HG03196 (cell line): Measurements from ENCODE around the gene SHISA9.

Source experiments
- ATAC-seq: cut with Tn5 transposase; IDR thresholded peaks from one replicate; pipeline ENCODE4 v1.9.1; 2021; ENCODE audit not compliant: unreplicated experiment

Gene SHISA9

DNA sequence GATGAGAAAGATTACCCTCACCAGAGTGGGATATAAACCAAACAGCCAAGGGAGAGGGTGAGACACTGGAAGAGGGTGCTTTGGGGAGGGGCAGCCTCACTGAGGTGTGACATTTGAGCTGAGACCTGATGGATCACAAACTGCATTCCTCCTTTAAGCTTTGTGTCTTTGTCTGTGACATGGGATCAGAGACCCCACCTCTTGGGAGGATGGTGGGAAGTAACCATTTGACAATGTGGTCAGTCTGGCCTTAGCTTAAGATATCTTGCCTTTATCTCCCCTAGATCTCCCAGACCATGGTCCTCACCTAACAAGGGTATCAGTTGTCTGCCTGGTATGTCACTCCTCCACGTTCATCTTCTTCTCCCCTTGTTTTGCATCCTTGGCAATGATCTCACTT is 163.4 kb downstream of the SHISA9 start:
- no peak for ATAC-seq

DNA sequence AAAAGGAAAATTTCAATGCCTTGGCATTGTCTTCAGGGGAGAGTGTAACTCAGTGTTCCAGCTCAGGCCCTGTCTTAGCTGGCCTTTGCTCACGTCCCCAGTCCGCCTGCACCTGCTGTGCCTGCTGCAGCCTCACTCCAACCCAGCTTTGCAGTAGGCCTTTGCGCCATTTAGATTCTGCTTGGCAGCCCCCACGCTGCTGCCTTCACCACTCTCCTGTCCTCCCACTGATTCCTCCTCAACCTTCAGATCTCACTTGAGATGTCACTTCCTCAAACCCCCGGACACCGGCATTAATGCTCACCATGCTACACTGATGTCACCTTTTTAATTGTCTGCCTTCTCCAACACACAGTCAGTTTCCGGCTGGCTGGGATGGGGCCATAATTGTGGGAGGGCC is 166.2 kb downstream of the SHISA9 start:
- ATAC-seq = no peak

GRCh38 chr16:13068912-13069583 is 167.7 kb downstream of the SHISA9 start:
- ATAC-seq = no peak

- ATAC-seq = no peak
These were observed 168.9 kb downstream of the SHISA9 start for GRCh38 chr16:13070268-13070667.

DNA sequence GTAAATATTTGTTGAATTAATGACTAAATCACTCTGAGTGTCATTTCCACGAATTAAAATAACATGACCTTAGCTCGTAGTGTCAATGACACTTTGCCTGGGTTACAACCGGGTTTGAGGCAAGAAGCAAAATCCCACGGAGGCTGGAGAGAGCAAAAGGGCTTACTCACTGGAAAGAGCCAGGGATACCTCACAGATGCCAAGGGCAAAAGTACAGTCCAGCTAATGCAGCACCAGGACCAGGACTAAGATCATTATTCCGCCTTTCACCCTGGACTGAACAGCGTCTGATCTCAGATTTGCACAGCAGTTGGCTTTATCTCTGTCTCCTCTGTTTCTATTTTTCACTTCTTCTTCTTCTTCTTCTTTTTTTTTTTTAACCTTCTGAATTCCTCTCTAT is 175.5 kb downstream of the SHISA9 start:
- no peak for ATAC-seq

DNA sequence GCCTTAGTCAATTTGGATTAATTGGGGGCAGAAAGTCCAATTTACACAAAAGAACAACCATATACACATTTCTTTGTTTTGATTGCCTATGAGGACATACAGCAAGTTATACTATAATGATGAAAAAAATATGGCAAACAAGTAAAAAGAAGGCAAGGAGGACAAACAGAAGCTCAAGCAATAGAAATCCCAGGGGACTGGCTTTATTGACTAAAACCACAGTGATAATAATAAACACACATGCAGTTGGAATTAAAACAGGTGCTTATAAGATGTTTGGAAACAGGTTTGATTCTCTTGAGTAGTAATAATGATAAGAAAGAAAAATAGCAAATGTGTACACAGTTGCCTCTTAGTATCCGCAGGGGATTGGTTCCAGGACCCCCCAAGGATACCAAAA is 176.4 kb downstream of the SHISA9 start:
- no peak for ATAC-seq

GRCh38 chr16:13080531-13080930 is 179.1 kb downstream of the SHISA9 start:
- ATAC-seq = no peak

DNA sequence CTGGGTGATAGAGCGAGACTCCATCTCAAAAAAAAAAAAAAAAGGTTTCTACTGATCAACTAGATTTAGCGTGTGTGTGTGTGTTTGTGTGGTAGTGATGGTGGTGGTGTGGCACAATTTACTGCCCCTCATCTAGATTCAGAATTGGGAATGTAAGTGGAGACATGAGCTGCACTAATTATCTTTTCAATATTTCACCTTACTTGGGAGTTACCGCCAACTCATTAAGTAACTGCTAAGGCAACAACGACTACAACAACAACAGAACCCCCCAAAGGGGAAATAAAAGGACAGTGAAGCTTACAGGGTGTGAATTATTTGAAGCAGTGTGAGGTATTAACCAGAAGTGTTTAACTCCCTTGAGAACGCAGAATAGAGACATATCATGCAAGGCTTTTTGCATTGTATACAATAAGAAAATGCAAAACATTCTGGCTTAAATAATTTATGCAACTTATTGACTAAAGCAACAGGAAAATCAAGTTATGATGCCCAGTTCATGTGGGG is 180.5 kb downstream of the SHISA9 start:
- no peak for ATAC-seq

DNA sequence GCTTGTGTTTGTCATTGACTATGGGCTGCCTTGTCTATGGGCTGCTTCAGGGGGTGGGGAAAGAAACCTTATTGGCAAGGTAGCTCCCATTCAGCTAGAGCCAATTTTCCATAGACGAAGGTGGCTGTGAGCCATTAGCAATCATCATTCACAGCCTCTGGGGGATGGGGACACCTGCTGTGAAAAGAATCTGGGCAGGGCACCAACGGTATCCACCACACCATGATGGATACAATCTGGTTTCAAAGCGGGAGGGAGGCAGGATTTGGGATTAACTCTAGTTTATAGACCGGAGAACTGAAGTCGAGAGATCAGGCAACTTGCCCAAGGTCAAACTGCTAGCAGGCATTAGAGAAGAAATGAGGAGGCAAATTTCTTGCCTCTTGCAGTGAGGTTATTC is 182.3 kb downstream of the SHISA9 start:
- no peak for ATAC-seq

- no peak for ATAC-seq
These were observed 182.9 kb downstream of the SHISA9 start for GRCh38 chr16:13084331-13084730.

- no peak for ATAC-seq
These were observed 192.3 kb downstream of the SHISA9 start for GRCh38 chr16:13093661-13094060.

GRCh38 chr16:13095061-13095460 is 193.7 kb downstream of the SHISA9 start:
- ATAC-seq = no peak

DNA sequence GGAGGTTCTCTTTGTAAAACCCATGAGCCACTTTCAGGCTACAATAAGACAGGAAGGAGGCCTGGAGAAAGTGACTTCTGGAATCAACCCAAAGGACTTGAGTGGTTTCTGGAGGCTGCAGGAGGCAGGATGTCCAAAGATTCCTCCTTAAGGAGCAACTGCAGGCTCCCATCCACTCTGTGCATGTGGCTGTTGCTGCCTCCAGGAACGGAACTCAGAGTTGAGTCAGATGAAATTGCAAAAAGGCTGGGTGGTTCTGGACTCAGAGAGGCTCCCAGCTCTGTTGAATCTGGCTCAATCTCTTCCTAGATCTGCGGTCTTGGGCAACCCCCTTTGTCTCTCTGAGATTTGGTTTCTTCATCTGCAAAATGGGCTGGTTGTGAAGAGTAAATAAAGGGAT is 197.1 kb downstream of the SHISA9 start:
- ATAC-seq = no peak

- ATAC-seq = no peak
These were observed 198.4 kb downstream of the SHISA9 start for GRCh38 chr16:13099822-13100221.

DNA sequence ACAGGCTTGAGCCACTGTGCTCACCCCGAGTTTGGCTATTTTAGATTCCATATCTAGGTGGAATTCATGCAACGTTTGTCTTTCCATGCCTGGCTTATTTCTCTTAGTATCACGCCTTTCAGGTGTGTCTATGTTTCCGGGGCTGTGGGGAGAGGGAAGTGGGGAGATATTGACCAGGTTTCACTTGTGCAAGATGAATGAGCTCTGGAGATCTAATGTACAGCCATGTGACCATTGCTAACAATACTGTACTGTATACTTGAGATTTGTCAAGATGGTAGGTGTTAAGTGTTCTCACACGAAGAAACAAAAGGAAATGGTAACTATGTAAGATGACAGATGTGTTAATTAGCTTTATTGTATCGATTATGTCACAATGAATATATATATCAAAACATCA is 199.6 kb downstream of the SHISA9 start:
- ATAC-seq = no peak

DNA sequence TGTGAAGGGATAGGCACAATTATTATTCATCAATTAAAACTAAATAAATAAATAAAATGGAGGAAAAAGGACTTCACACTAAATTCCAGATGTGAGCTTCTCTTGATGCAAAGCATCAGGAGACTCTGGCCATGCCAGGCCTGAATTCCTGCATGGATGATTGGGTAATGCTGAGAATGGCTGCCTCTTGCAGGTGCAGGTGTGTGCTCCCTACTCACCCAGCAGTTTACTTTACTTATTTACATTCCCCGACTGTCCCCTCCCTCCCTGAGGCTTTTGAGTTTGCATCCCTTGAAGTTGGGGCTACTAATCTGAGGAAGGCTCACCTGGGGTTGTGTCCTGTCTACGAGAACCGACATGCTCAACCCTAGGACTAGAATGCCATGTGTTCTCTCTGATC is 200.4 kb downstream of the SHISA9 start:
- ATAC-seq = no peak

DNA sequence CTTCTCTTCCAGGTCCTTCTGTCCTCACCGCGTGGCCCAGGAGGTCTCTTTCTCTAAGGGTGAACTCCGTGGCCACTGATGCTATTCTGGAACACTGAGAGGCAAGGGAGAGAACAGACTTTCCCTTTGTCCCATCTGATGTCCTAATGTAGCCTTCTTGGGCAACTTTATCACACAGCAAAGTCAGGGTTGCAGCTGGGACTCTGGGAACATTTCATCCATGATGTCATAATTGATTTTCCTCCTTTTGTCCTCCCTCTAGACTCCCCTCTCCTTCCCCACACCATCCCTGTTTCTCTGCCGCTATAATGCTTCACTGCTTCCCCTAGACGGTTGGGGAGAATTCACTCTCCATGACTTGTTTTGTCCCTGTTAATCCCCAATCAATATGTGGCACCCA is 201.0 kb downstream of the SHISA9 start:
- ATAC-seq = no peak

DNA sequence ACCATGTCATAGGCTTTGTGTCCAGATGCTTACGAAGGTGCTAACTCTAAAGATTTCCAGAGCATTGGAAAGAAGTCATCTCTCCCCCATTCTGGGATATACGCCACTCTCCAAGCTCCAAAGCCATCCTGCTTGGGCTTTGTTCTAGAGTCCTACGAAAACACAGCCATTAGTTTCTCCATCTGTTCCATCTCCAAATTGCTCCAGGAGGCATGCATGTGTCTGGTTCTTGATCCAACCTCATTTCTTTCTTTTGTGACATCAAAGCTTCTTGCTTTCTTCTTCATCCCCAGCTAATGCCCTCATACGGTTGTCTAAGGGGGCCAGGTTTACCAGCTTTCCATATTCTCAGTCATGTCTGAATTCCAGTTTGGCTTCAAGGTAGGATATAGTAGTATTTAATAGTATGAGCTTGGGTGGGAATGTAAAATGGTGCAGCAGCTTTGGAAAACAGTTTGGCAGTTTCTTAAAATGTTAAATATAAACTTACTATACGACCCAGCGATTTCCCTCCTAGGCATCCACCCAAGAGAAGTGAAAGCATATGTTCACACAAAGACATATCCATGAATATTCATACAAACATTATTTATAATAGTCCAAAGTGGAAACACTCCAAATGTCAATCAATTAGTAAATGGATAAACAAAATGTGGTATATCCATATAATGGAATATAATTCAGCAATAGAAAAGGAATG is 202.6 kb downstream of the SHISA9 start:
- ATAC-seq = no peak

GRCh38 chr16:13104772-13105171 is 203.4 kb downstream of the SHISA9 start:
- ATAC-seq = no peak

GRCh38 chr16:13105427-13105826 is 204.0 kb downstream of the SHISA9 start:
- ATAC-seq = no peak

GRCh38 chr16:13106464-13106863 is 205.1 kb downstream of the SHISA9 start:
- no peak for ATAC-seq

- no peak for ATAC-seq
These were observed 206.7 kb downstream of the SHISA9 start for GRCh38 chr16:13108126-13108525.

DNA sequence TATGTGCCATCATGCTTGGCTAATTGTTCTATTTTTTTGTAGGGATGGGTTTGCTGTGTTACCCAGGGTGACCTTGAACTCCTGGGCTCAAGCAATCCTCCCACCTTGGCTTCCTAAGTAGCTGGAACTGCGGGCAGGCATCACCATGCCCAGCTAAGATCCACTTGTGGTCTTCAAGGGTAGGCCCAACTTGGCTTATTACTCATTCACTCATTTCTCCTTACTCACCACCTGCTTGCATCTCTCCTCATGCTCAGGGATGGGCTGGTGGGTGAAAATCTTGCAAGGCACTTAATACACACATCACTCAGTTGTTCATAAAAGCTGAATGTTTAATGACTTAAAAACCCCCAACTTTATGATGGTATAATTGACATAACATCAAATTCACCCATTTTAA is 207.8 kb downstream of the SHISA9 start:
- no peak for ATAC-seq
